BLaER1 treated with 17β-estradiol and CSF1 and Interleukin-3, amounts not matched to agents 10 nM and 100 nM (cell line): ENCODE data around the gene CAMSAP3.

Source experiments
- H3K27ac ChIP-seq, 11 experiments: shearing (Covaris generic); formaldehyde crosslinking; 2 replicates each; pipeline ENCODE4 v1.8.1; 2022
- H3K27me3 ChIP-seq, 11 experiments: shearing (Covaris generic); formaldehyde crosslinking; 2 replicates each; pipeline ENCODE4 v1.8.1; 2022
- H3K36me3 ChIP-seq, 11 experiments: shearing (Covaris generic); formaldehyde crosslinking; 2 replicates each; pipeline ENCODE4 v1.8.1; 2022
- H3K4me1 ChIP-seq, 10 experiments: shearing (Covaris generic); formaldehyde crosslinking; 2 replicates each; pipeline ENCODE4 v1.8.1; 2022
- H3K4me2 ChIP-seq, 11 experiments: shearing (Covaris generic); formaldehyde crosslinking; 2 replicates each; pipeline ENCODE4 v1.8.1; 2022
- H3K4me3 ChIP-seq, 10 experiments: shearing (Covaris generic); formaldehyde crosslinking; 2 replicates each; pipeline ENCODE4 v1.8.1; 2022
- H3K9ac ChIP-seq, 11 experiments: shearing (Covaris generic); formaldehyde crosslinking; 2 replicates each; pipeline ENCODE4 v1.8.1; 2022
- H3K9me3 ChIP-seq, 11 experiments: shearing (Covaris generic); formaldehyde crosslinking; replicated peaks in 1 of 11; 2 replicates each; pipeline ENCODE4 v1.8.1; 2022
- H4K20me1 ChIP-seq, 11 experiments: shearing (Covaris generic); formaldehyde crosslinking; 2 replicates each; pipeline ENCODE4 v1.8.1; 2022
- Cebpa-rat ChIP-seq, 11 experiments: shearing (Covaris generic); IDR thresholded peaks; 2 replicates each; pipeline ENCODE4 v1.8.1; 2022

CAMSAP3 gene

DNA sequence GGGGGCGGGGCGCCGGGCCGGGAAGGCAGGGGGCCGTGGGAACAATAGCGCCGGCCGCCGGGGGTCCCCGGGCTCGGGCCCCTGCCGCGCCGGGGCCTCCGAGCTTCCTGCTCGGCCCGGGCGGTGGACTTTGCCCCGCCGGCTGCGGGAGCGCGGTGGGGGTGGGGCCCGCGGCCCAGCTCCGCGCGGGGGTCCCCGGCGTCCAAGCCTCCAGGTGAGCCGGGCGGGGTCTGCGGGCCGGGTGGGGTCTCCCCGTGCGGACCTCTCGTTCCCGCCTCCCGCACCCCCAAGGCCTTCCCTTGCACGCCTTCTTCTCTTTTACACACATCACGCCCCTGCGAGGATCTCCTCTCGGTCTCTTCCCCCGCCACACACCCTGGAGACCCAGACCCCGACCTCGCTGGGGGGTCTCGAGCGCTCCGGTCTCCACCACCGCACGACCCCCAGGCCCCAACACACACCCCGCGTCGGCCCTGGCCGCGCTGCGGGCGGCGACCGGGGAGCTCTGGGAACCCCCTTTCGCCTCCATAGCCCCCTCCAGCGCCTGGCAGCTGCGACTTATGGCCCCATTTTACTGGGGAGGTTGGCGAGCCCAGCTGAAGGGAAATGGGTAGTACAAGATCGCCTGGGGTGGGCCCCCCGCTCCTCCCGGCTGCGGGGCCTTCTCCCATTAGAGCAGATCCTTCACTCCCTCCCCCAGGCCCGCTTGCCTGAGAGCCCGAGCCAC is 711 bp downstream of the CAMSAP3 start:
- Histone ChIP-seq H4K20me1 (peaks cover 0 to 21% (median 5%) of the 10 kb centered on the region in 11 experiments; a peak in 11 of 22 replicates), H3K27me3 (peaks cover 44 to 54% (median 50%) of the 10 kb centered on the region in 11 experiments), H3K4me3 (peak overlapping the region; percentile 63 to 76 (median 68); a peak in 19 of 20 replicates), H3K36me3 (no peaks in the 10 kb centered on the region), H3K9me3 (no peaks in the 10 kb centered on the region), H3K4me1 (peaks cover 0 to 11% (median 6%) of the 10 kb centered on the region in 10 experiments; a peak in 12 of 20 replicates), H3K27ac (no peak overlapping the region), H3K9ac (peak overlapping the region in 4 of 11 experiments; percentile 8 to 57 (median 40); a peak in 4 of 22 replicates), H3K4me2 (peak overlapping the region; percentile 61 to 95 (median 84))
- TF ChIP-seq Cebpa-rat (IDR thresholded peaks at IDR 0.05), result no peak

DNA sequence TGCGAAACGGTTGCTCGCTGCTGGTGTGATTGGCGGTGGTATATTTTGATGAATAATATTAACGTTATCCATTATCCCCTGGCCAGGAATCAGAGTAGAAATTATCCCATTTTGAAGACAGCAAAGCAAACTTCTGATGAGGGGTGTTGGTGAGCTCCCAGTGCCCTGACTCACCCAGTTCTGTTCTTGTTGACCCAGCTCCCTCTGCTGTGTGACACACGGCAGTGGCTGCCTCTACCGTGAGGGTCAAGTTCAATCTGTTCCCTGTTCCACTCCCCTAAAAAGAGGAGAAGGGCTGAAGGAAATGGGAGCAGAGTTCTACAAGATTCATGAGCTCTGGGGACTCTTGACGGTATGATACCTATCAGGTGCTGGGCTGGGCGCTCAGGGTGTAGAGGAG is 2.0 kb downstream of the CAMSAP3 start:
- no peaks in the 10 kb centered on the region for H3K36me3 ChIP-seq
- TF ChIP-seq Cebpa-rat (IDR thresholded peaks at IDR 0.05), result no peak
- H3K4me2 ChIP-seq, result no peak overlapping the region
- no peak overlapping the region for H3K27ac ChIP-seq
- H3K4me3 ChIP-seq, result no peak overlapping the region
- H3K4me1 ChIP-seq, result peaks cover 0 to 11% (median 6%) of the 10 kb centered on the region in 10 experiments; a peak in 12 of 20 replicates
- no peak overlapping the region for H3K9ac ChIP-seq
- peaks cover 0 to 21% (median 5%) of the 10 kb centered on the region in 11 experiments; a peak in 11 of 22 replicates for H4K20me1 ChIP-seq
- H3K9me3 ChIP-seq, result no peaks in the 10 kb centered on the region
- H3K27me3 ChIP-seq, result peaks cover 44 to 64% (median 52%) of the 10 kb centered on the region in 11 experiments

GRCh38 chr19:7598180-7598579 is 2.5 kb downstream of the CAMSAP3 start:
- Histone ChIP-seq H3K4me3 (no peak overlapping the region), H3K27ac (no peak overlapping the region), H3K9ac (no peak overlapping the region), H3K27me3 (peaks cover 44 to 68% (median 53%) of the 10 kb centered on the region in 11 experiments), H3K36me3 (no peaks in the 10 kb centered on the region), H3K4me1 (peaks cover 0 to 11% (median 6%) of the 10 kb centered on the region in 10 experiments; a peak in 12 of 20 replicates), H3K9me3 (no peaks in the 10 kb centered on the region), H4K20me1 (peaks cover 0 to 21% (median 5%) of the 10 kb centered on the region in 11 experiments; a peak in 11 of 22 replicates), H3K4me2 (no peak overlapping the region)
- no peak for TF ChIP-seq Cebpa-rat (IDR thresholded peaks at IDR 0.05)

DNA sequence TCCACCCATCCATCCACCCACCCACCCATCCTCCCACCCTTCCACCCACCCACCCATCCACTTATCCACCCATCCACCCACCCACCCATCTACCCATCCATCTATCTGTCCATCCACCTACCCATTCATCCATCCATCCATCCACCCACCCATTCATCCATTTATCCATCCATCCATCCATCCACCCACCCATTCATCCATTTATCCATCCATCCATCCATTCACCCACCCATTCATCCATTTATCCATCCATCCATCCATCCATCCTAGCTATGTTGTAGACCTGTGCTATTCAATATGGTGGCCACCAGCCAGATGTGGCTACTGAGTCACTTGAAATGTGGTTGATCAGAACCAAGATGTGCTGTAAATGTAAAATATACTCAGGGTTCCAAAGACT is 5.1 kb downstream of the CAMSAP3 start:
- no peaks in the 10 kb centered on the region for H3K36me3 ChIP-seq
- H3K4me2 ChIP-seq, result no peak overlapping the region
- H3K4me3 ChIP-seq, result no peak overlapping the region
- peaks cover 0 to 6% (median 3%) of the 10 kb centered on the region in 11 experiments; a peak in 7 of 22 replicates for H3K9me3 ChIP-seq
- H3K27ac ChIP-seq, result no peak overlapping the region
- no peak overlapping the region for H3K9ac ChIP-seq
- H3K4me1 ChIP-seq, result peaks cover 0 to 9% (median 6%) of the 10 kb centered on the region in 10 experiments; a peak in 11 of 20 replicates
- peaks cover 31 to 62% (median 43%) of the 10 kb centered on the region in 11 experiments for H3K27me3 ChIP-seq
- H4K20me1 ChIP-seq, result peaks cover 0 to 21% (median 5%) of the 10 kb centered on the region in 11 experiments; a peak in 11 of 22 replicates
- TF ChIP-seq Cebpa-rat (IDR thresholded peaks at IDR 0.05), result no peak

GRCh38 chr19:7602240-7602934 is 6.7 kb downstream of the CAMSAP3 start:
- H3K4me2 ChIP-seq, result no peak overlapping the region
- TF ChIP-seq Cebpa-rat (IDR thresholded peaks at IDR 0.05), result no peak
- H3K9me3 ChIP-seq, result peaks cover 0 to 7% (median 3%) of the 10 kb centered on the region in 11 experiments; a peak in 7 of 22 replicates
- H3K4me3 ChIP-seq, result no peak overlapping the region
- no peaks in the 10 kb centered on the region for H3K36me3 ChIP-seq
- peaks cover 0 to 9% (median 0%) of the 10 kb centered on the region in 11 experiments; a peak in 5 of 22 replicates for H4K20me1 ChIP-seq
- H3K27me3 ChIP-seq, result peaks cover 16 to 45% (median 27%) of the 10 kb centered on the region in 11 experiments
- no peak overlapping the region for H3K27ac ChIP-seq
- 0 out of 20 replicates have a peak, but pooled peaks cover 0 to 4% (median 0%) of the 10 kb centered on the region in 10 experiments for H3K4me1 ChIP-seq
- H3K9ac ChIP-seq, result no peak overlapping the region

DNA sequence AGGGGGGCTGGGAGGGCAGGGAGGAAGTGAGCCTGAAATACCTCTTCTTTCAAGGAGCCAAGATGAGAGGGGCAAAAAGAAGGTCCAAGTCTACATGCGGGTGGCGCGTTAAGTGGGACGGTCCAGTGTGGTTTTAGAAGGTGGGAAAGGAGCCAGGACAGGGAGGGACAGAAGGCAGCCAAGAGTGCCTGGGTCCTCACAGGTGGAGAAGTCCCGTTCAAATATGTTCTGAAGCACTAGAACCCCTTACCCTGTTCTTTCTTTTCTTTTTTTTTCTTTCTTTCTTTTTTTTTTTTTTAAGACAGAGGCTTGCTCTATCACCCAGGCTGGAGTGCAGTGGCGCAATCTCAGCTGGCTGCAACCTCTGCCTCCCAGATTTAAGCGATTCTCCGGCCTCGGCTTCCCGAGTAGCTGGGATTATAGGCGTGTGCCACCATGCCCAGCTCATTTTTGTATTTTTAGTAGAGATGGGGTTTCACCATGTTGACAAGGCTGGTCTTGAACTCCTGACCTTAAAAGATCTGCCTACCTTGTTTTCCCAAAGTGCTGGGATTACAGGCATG is 7.4 kb downstream of the CAMSAP3 start:
- H3K27me3 ChIP-seq, result peaks cover 9 to 39% (median 21%) of the 10 kb centered on the region in 11 experiments
- TF ChIP-seq Cebpa-rat (IDR thresholded peaks at IDR 0.05), result no peak
- 0 out of 20 replicates have a peak, but pooled peaks cover 0 to 6% (median 0%) of the 10 kb centered on the region in 10 experiments for H3K4me1 ChIP-seq
- no peak overlapping the region for H3K9ac ChIP-seq
- peaks cover 0 to 3% (median 0%) of the 10 kb centered on the region in 11 experiments; a peak in 4 of 22 replicates for H4K20me1 ChIP-seq
- no peak overlapping the region for H3K27ac ChIP-seq
- peaks cover 0 to 7% (median 3%) of the 10 kb centered on the region in 11 experiments; a peak in 7 of 22 replicates for H3K9me3 ChIP-seq
- no peaks in the 10 kb centered on the region for H3K36me3 ChIP-seq
- H3K4me2 ChIP-seq, result no peak overlapping the region
- H3K4me3 ChIP-seq, result no peak overlapping the region

GRCh38 chr19:7603919-7604318 is 8.3 kb downstream of the CAMSAP3 start:
- Histone ChIP-seq H3K4me3 (no peak overlapping the region), H3K4me2 (no peak overlapping the region), H3K27ac (no peak overlapping the region), H3K9me3 (peaks cover 0 to 7% (median 3%) of the 10 kb centered on the region in 11 experiments; a peak in 7 of 22 replicates), H3K36me3 (no peaks in the 10 kb centered on the region), H3K4me1 (0 out of 20 replicates have a peak, but pooled peaks cover 0 to 6% (median 0%) of the 10 kb centered on the region in 10 experiments), H4K20me1 (peaks cover 0 to 6% (median 0%) of the 10 kb centered on the region in 11 experiments; a peak in 3 of 22 replicates), H3K9ac (no peak overlapping the region), H3K27me3 (peaks cover under 1 to 30% (median 12%) of the 10 kb centered on the region in 11 experiments; a peak in 18 of 22 replicates)
- TF ChIP-seq Cebpa-rat (IDR thresholded peaks at IDR 0.05), result no peak

GRCh38 chr19:7605490-7606222 is 10.0 kb downstream of the CAMSAP3 start:
- no peaks in the 10 kb centered on the region for H3K36me3 ChIP-seq
- no peak overlapping the region for H3K27ac ChIP-seq
- H3K4me1 ChIP-seq, result 0 out of 20 replicates have a peak, but pooled peaks cover 0 to 6% (median 0%) of the 10 kb centered on the region in 10 experiments
- no peak overlapping the region for H3K9ac ChIP-seq
- TF ChIP-seq Cebpa-rat (IDR thresholded peaks at IDR 0.05), result no peak
- no peak overlapping the region for H3K4me3 ChIP-seq
- peaks cover 0 to 7% (median 3%) of the 10 kb centered on the region in 11 experiments; a peak in 7 of 22 replicates for H3K9me3 ChIP-seq
- H3K27me3 ChIP-seq, result peaks cover 0 to 28% (median 11%) of the 10 kb centered on the region in 11 experiments; a peak in 10 of 22 replicates
- H4K20me1 ChIP-seq, result peaks cover 0 to 6% (median 0%) of the 10 kb centered on the region in 11 experiments; a peak in 3 of 22 replicates
- H3K4me2 ChIP-seq, result no peak overlapping the region
